GM12875 (cell line): Measurements from ENCODE around the gene NAV2.

Experiments
- H3K4me3 ChIP-seq: one replicate; pipeline ENCODE4 v1.5.1; 2011; ENCODE audit warnings: low read depth, low read length, control low read depth
- CTCF ChIP-seq: IDR thresholded peaks from 2 replicates; pipeline ENCODE4 v1.5.1; 2011; ENCODE audit warnings: low read depth, mild to moderate bottlenecking, control low read depth, inconsistent platforms, low read length, moderate library complexity, borderline replicate concordance; ENCODE audit not compliant: insufficient read depth

Gene NAV2

GRCh38 chr11:19995145-19995544 lies 282.5 kb downstream of the NAV2 start:
- no peak for TF ChIP-seq CTCF
- no peak overlapping the region for H3K4me3 ChIP-seq

- no peak overlapping the region for H3K4me3 ChIP-seq
- TF ChIP-seq CTCF, result no peak
These were observed 283.9 kb downstream of the NAV2 start for GRCh38 chr11:19996571-19996970.

- TF ChIP-seq CTCF, result no peak
- H3K4me3 ChIP-seq, result no peak overlapping the region
These were observed 287.3 kb downstream of the NAV2 start for GRCh38 chr11:20000022-20000350.

GRCh38 chr11:20000351-20001134 lies 287.9 kb downstream of the NAV2 start:
- no peak overlapping the region for H3K4me3 ChIP-seq

GRCh38 chr11:20002312-20003216 lies 289.9 kb downstream of the NAV2 start:
- no peak for TF ChIP-seq CTCF
- H3K4me3 ChIP-seq, result no peak overlapping the region

More at GRCh38 chr11:20000351-20001134, 287.9 kb downstream of the NAV2 start:
- TF ChIP-seq CTCF, result no peak

GRCh38 chr11:20003351-20003750 lies 290.7 kb downstream of the NAV2 start:
- H3K4me3 ChIP-seq, result no peak overlapping the region
- TF ChIP-seq CTCF, result no peak
